Kidney (tissue), 14 donors: ENCODE measurements around the gene REV1. TPM values are rescaled to one million over a fixed set of nuclear protein-coding genes. Genes with fewer than 3 reads are reported as not detected.

Experiments
- DNase-seq, 5 donors: peaks; one replicate each; pipeline ENCODE4 v3.0.0-alpha.2; 2013 to 2020
- FAIRE-seq: peaks from 2 replicates; lab custom pipeline; 2012; peaks lifted over from hg19 to GRCh38; lab: Jason Lieb, UNC
- H3K27ac ChIP-seq, 2 donors: one replicate each; pipeline ENCODE4 v1.7.0; 2013; ENCODE audit warnings: low read depth in 2 of 2, low read length in 2 of 2, inconsistent platforms in 1 of 2
- H3K27me3 ChIP-seq: one replicate; pipeline ENCODE4 v1.7.1; 2013; ENCODE audit warnings: low read length, inconsistent platforms; ENCODE audit not compliant: control insufficient read depth, insufficient read depth
- H3K36me3 ChIP-seq, 3 donors: one replicate each; pipeline versions ENCODE4 v1.7.0 to v1.7.1; 2013; ENCODE audit warnings: low read length in 3 of 3, control low read depth in 1 of 3, inconsistent platforms in 1 of 3; ENCODE audit not compliant: insufficient read depth in 3 of 3, control insufficient read depth in 2 of 3
- H3K4me1 ChIP-seq, 3 donors: one replicate each; pipeline versions ENCODE4 v1.7.0 to v1.7.1; 2013; ENCODE audit warnings: low read length in 3 of 3, inconsistent platforms in 1 of 3, low read depth in 1 of 3; ENCODE audit not compliant: control insufficient read depth in 2 of 3, insufficient read depth in 2 of 3
- H3K4me3 ChIP-seq, 3 donors: one replicate each; pipeline versions ENCODE4 v1.7.0 to v1.8.1; 2013; ENCODE audit warnings: low read length in 3 of 3, control low read depth in 1 of 3, inconsistent platforms in 1 of 3
- H3K9ac ChIP-seq, 3 donors: one replicate each; pipeline versions ENCODE4 v1.7.0 to v1.7.1; 2013; ENCODE audit warnings: low read length in 3 of 3, control low read depth in 1 of 3, inconsistent platforms in 1 of 3
- H3K9me3 ChIP-seq, 3 donors: one replicate each; pipeline versions ENCODE4 v1.7.0 to v1.7.1; 2013; ENCODE audit warnings: low read length in 3 of 3, control low read depth in 1 of 3, inconsistent platforms in 1 of 3; ENCODE audit not compliant: control insufficient read depth in 2 of 3, insufficient read depth in 1 of 3
- CTCF ChIP-seq: IDR thresholded peaks from 3 replicates; pipeline ENCODE4 v1.5.1; 2012; ENCODE audit warnings: mild to moderate bottlenecking, moderate library complexity, borderline replicate concordance; ENCODE audit not compliant: insufficient read depth; ENCODE audit errors: extremely low read depth
- intact Hi-C: fragments of 100-400 bp; cut with DNase I; formaldehyde crosslinking; loops from one replicate; pipeline ENCODE4 v1.11.1; 2022
- polyA plus RNA-seq: library from polyadenylated mRNA; stranded (reverse); fragments of 350-450 nt; fragmentation: Illumina TruSeq; extraction: RNeasy Lipid Tissue Mini Kit (QIAGEN cat#74804); gene quantifications from one replicate; pipeline ENCODE4 v1.2.3, GENCODE V29; 2014; ENCODE audit warnings: low read depth, low replicate concordance; ENCODE audit not compliant: insufficient read depth
- total RNA-seq: library from RNA; stranded (reverse); fragmentation: NEBNext Ultra II Directional; extraction: Animal tissue kit (Norgen Biotek cat#: 25700); gene quantifications from one replicate; pipeline ENCODE4 v1.2.1, GENCODE V29; 2021
- donor health status: control.
- donor health status: control.
- donor health status: control.
- donor health status: control.
- donor health status: control.
- donor health status: DM: yes; HTN: yes; CAD: no.
- donor health status: Normal renal cell carcinoma (clear cell type).

REV1 gene
- total and polyA plus RNA-seq, 2 donors from 2014 or later = 16.9 to 41.3 TPM

- H3K36me3 ChIP-seq = peaks cover 5 to 67% (median 41%) of the 10 kb centered on the region in 3 donors
Measured at GRCh38 chr2:99397266-99397920, 92.4 kb downstream of the REV1 start.

GRCh38 chr2:99395589-99396130, 94.2 kb downstream of the REV1 start:
- peaks cover 0 to 2% (median 0%) of the 10 kb centered on the region in 3 donors for H3K4me1 ChIP-seq
- H3K36me3 ChIP-seq = peaks cover 6 to 62% (median 46%) of the 10 kb centered on the region in 3 donors
- intact Hi-C loops = no loop called here
- no peaks in the 10 kb centered on the region for H3K27me3 ChIP-seq
- TF ChIP-seq CTCF = no peak
- DNase-seq = no peak
- H3K9me3 ChIP-seq = no peaks in the 10 kb centered on the region
- no peak for FAIRE-seq
- no peak overlapping the region for H3K9ac ChIP-seq
- H3K27ac ChIP-seq = no peak overlapping the region
- H3K4me3 ChIP-seq = no peak overlapping the region

More at GRCh38 chr2:99397266-99397920, 92.4 kb downstream of the REV1 start:
- H3K4me1 ChIP-seq = peaks cover 0 to 2% (median 0%) of the 10 kb centered on the region in 3 donors
- intact Hi-C loops = no loop called here
- no peaks in the 10 kb centered on the region for H3K27me3 ChIP-seq
- no peaks in the 10 kb centered on the region for H3K9me3 ChIP-seq
- no peak overlapping the region for H3K9ac ChIP-seq
- DNase-seq = no peak
- FAIRE-seq = no peak
- no peak overlapping the region for H3K27ac ChIP-seq
- H3K4me3 ChIP-seq = no peak overlapping the region
- no peak for TF ChIP-seq CTCF

GRCh38 chr2:99389946-99390345, 99.9 kb downstream of the REV1 start:
- intact Hi-C loops = no loop called here
- H3K4me1 ChIP-seq = no peaks in the 10 kb centered on the region
- no peak for TF ChIP-seq CTCF
- H3K9ac ChIP-seq = no peak overlapping the region
- no peak for FAIRE-seq
- H3K4me3 ChIP-seq = no peak overlapping the region
- H3K36me3 ChIP-seq = peaks cover 4 to 25% (median 24%) of the 10 kb centered on the region in 3 donors
- DNase-seq = no peak
- H3K9me3 ChIP-seq = no peaks in the 10 kb centered on the region
- H3K27me3 ChIP-seq = no peaks in the 10 kb centered on the region
- H3K27ac ChIP-seq = no peak overlapping the region
